NCI-H1092 treated with DMSO at 0.1 percent for 48 hours (cell line): ENCODE data around the gene H19.

Source experiments
- DNase-seq: peaks from one replicate; lab custom pipeline; 2025; lab: John Stamatoyannopoulos, UW

The H19 gene

DNA sequence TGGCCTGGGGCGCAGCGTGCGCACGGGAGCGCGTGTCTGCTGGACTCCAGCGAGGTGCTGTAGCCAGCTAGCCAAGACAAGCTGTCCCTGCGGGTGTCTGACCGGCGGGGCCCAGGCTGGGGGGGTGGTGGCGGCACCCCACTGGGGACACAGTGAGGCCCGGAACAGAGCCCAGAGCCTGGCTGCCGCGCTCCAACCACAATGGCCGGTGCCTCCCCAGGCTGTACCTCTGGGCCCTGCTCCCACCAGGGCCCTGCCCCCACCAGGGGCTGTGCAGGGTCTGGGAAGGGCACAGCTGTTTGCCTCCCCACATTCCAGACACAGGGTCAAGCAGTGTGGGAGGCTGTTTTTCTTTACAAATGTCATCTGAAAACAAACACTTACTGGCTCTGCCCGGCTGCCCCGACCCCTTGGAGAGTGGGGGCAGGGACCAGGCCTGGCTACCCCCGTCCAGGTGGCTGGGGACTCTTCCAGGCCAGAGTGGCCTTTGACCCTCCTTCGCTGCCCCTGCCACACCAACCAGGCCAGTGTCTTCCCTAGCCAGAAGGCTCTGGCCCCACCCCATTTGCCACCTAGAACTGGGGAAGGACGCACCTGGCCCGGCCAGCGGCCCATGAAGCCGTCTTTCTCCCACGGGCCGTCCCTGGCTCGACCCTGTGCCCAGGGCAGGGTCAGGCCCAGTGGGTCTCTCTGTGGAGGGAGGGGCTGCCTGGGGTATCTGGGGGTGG is 14.6 kb downstream of the H19 start:
- no peak for DNase-seq

- no peak for DNase-seq
Observed at GRCh38 chr11:1979607-1980006, 18.0 kb downstream of the H19 start.

DNA sequence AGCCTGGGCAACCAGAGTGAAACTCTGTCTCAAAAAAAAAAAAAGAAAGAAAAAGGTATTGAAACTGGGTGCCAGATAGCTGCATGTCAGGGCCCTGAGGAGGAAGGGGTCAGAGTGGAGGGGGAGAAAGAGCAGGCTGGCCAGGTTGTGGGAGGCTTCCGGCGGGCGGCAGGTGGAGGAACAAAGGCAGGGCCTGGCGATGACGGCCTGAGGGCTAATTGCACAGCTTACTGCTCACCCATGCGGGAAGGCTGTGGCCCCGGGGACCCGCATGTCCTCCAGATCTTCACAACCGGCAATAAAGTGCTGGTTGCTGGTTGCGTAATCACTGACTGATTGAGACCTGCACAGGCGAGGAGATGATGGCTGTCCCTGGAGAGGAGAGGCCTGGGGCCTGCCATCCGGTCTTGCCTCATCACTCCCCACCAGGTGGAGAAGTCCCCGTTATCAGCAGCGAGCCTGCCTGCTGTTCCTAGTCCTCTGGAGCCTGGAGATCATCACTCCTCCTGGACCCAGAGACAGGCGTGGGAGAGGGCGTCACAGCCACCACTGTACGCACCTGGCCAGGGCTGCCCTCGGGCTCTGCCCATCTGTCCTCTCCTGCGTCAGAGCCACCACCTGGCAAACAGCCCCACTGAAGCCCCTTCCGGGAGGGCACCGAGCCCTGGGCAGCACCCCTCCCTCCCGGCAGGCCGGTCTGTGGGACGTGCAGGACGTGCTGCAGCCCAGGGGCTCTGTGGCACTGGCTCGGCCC is 18.7 kb downstream of the H19 start:
- no peak for DNase-seq

DNA sequence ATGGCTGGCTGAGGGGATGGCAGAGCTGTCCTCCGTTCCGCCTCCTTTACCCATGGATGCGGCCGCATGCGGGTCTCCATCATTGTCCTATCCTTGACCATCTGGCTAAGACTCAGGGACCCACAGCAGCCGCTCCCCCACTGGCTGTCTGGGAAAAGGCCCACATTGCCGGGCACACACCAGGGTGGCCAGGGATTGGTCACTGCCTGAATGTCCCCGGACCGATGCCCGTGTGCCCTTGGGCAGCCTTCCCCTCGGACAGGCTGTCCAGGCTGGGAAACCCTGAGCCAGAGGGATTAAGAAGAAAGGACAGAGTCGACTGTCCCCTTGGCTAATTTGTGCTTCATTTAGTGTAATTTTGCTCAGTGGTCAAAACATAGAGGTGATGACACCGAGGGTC is 22.5 kb downstream of the H19 start:
- no peak for DNase-seq

DNA sequence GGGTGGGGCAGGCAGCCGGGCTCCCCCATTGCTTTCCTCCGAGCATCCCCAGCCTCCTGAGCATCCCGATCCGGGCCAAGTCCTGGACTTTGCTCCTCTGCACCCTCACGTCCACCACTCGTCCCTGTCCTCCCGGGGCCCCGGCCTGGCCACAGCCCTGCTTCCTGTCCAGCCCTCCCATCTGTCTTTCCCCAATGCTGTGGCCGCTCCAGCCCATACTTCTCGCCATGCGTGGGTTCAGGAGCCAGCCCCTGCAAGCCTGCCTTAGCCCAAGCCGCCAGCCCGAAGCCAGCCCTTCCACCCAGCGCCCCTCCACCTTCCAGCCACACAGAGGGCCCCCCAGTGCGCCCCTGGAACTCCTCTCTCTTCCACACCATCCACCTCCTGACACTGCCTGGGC is 26.7 kb downstream of the H19 start:
- no peak for DNase-seq

GRCh38 chr11:1969776-1970175 is 27.9 kb downstream of the H19 start:
- DNase-seq: no peak

- no peak for DNase-seq
Observed at GRCh38 chr11:1969035-1969434, 28.6 kb downstream of the H19 start.

DNA sequence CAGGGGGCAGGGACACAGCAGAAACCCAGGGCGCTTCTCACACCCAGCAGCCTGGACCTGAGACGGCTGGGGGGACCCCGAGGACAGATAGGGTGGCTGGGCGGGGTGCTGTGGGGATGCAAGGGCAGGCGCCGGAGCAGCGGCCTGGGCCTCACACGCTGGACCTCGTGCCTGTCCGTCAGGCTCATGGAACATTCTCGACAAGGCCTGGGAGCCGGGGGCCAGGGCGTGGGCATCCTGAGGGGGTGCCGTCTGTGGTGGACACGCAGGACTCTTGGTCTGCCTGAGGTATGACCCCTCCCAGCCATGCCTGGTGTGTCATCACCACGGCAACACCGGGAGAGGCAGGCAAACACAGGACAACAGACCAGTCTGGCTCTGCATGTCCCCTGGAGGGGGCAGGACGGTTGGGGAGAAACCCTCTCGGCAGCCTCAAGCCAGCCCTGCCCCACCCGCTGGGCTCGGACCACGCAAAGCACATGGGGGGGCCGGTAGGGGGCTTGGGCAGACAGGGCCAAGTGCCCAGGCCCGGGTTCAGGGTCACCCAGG is 29.1 kb downstream of the H19 start:
- no peak for DNase-seq

GRCh38 chr11:1967641-1968225 is 29.9 kb downstream of the H19 start:
- no peak for DNase-seq

DNA sequence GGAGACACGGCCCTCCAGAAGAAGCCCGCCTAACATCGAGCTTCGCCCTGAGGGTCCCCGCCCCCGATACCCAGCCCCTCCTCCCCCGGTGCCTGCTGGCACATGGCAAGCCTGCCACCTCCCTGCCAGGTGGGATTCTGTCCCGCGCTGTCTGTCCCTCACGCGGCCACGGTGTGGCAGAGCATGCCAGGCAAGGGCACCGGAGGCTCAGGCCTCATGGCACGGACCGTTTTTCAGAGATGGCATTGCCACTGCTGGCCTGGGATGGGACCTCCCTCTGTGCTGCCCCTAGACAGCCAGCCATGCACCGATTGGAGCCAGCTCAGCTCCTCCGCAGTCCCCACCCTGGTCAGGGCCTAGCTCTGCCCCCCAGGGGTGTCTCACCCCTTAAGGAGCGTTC is 31.1 kb downstream of the H19 start:
- no peak for DNase-seq

GRCh38 chr11:1964955-1965354 is 32.7 kb downstream of the H19 start:
- DNase-seq: no peak

DNA sequence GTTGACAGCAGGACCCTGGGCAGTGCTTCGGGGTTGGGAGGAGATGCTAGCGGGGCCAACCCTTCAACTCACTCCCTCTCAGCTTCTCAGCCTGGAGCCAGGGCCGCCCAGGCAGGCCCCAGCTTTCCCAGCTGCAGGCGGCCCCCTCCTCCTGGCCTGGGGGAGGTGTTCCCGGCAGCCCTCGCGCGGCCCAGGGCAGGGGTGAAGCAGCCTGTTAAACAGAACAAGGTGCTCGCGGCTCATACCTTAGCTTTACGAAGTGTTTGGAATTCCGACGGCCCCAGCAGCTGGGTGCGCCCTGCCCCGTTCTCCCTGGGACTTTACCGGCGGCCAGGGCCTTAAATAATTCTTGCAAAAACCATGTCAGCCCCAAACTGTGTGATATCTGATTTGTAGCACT is 33.3 kb downstream of the H19 start:
- DNase-seq: no peak

- no peak for DNase-seq
Observed at GRCh38 chr11:1963864-1964263, 33.8 kb downstream of the H19 start.

DNA sequence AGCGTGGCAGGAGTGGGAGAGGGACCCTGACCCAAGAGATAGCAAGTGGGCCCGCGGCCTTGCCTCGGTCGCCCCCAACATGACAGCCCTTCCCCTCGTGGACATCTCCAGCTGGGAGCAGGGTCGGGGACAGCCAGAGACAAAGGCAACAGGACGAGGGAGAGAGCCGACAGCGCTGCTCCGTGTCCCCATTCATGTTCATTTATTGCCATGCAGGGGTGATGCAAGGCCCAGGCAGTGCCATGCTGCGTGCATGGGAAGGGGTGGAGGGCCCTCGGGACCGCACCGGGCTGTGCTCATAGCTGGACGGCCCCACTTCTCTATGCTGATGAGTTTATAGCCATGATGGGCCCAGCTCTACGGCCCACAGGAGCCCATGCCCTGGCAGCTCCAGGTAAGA is 37.9 kb downstream of the H19 start:
- no peak for DNase-seq

DNA sequence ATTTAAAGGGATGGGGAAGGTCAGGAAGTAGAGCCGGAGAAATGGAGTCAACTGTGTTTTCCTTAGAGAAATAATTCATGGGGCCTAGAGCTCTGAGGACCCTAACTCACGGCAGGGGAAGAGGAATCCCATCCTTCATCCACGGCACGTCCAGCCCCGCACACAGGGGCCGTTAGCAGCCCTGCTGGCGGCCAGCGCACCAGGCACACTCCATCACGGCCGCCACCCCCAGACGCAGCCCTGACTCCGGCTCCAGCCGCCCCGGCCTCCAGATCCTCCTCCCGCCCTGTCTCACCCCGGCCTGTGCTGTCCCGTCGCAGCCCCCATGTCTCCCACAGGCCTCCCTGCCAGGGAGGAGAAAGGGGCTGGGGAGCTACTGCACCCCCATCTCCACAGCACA is 39.3 kb downstream of the H19 start:
- no peak for DNase-seq

DNA sequence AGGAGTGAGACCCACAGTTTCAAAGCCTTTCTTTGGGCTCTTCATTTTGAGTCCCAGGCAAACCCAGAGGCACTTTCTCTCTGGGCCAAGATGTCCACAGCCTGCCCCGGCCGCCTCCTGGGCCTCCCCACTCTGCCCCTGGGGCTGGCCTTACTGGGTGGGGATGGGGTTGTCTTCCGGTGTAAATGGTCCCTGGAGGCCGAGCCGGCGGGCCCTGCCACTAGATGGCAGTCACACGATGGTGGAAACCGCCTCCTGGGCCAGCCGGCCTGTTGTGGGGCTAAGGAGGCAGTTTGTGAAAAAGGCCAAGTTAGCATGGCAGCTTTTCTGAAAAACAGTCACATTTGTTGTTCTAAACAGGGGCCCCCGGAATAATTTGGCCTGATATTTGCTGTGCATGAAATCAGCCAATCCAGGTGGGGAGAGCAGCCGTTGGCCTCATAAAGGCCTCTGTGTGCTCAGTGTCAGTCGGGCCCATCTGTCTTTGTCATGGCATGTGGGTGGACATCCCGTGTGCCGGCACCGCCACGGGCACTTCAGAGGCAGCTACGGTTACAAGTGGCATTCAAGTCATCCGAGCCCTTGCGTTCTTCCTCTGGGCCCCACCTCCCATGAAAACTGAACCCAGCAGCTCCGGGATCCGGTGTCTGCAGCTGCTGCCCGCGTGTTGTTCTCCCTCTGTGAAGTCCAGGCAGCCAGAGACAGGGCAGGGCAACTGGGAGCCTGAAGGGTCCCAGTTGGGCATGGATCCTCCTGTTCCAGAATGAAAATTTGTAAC is 44.0 kb downstream of the H19 start:
- no peak for DNase-seq

DNA sequence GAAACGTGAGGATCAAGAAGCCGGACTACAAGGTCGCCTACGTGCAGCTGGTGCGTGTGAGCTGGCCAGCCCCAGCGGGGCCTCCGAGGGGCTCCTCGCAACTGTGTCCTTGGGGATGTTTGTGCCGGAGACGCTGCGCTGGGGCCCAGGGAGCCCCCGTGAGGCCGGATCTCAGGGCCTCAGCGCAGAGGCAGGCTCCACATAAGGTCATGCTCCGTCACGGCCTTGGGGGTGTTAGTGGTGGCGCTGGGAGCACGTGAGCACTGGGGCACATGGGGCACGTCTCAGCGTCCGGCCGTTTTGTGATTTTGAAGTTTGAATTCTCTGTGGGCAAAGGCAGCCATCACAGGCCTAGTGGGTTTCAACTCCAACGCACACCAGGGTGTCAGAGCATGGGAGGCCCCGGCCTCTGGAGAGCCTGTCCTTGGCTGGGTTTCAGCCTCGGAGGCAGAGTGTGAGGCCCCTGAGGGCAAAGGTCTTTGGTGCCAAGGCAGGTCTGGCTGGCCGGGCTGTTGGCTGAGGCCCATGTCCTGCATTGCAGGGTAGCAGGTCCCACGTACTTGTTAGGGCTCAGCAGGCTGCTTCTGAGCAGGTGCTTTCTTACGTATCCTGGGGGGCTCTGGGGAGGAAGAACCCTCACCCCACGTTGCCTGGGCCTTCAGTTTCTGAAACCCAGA is 44.7 kb downstream of the H19 start:
- DNase-seq: no peak

DNA sequence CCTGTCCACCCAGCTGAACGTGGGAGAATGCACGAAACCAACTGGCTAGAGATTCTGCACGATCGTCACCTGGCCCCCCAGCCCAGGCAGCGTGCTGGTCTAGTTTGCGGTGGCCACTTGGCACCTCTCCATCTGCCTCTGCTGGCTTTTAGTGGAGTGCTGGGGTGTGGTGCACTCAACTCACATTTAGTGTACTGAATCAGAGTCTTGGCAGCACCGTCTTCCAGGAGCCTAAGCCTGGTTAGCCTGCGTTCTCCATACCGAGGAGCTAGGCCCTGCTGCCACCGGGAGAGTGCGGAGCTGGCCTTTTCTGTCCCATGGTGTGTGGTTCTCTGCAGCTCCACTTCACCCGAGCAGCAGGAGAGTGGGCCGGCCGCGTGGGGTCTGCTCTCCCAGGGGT is 47.7 kb downstream of the H19 start:
- DNase-seq: no peak

DNA sequence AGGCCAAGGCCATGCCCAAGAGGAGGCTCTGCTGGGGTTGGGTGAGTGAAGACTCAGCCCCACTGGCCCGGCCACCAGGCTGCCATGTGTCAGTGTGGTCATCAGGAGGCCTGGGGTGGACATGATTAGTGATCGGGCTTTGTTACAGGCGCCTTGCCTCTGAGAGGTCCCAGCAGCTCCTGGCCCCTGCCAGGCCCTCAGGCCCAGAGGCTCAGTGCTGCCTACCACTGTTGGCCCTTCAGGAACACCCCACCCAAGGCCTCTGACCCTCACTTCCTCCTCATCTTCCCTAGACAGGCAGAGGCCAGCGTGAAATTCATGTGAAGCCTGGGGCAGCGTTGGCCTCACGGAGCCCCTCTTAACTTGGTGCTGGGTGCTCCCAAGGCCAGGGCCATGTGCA is 48.3 kb downstream of the H19 start:
- DNase-seq: no peak

- DNase-seq: no peak
Observed at GRCh38 chr11:1948389-1948788, 49.3 kb downstream of the H19 start.

GRCh38 chr11:1947592-1948237 is 49.9 kb downstream of the H19 start:
- DNase-seq: no peak
